ENCODE data around the gene DIO1. TPM values are rescaled to one million over a fixed set of nuclear protein-coding genes. Genes with fewer than 3 reads are reported as not detected.

The DIO1 gene
- total and polyA plus RNA-seq, 9 of the 15 experiments (the other 6 are each of a cell fraction or from before 2014, with no cell fraction given): not detected

- no peaks in the 10 kb centered on the region for H3K9me1 ChIP-seq (ENCODE audit: control insufficient read depth, insufficient read depth, low read length)
- H2AFZ ChIP-seq (ENCODE audit: low read depth, low read length): peak overlapping the region; percentile 53
- H3K9ac ChIP-seq (ENCODE audit: insufficient read depth in 1 of 2, low read depth in 2 of 2, low read length in 2 of 2): no peak overlapping the region
- H4K20me1 ChIP-seq (replicated peaks; ENCODE audit: control insufficient read depth, insufficient read depth, low read length): no peaks in the 10 kb centered on the region
- H3K27ac ChIP-seq (ENCODE audit: extremely low read depth, low read depth, low read length): no peak overlapping the region
- ChIA-PET POLR2A (interaction anchor here (0.7 to 1.6 kb wide), 3 partner anchors 17 to 61 kb away, joined by 3 to 4 read pairs (median 4); no protein-coding TSS in a partner anchor), CTCF (ENCODE audit: low intra/inter-chr PET ratio) (no interaction called here)
- TF ChIP-seq ZNF518B (CRISPR knock-in tag; IDR thresholded peaks at IDR 0.05) (no peak), ATF1 (CRISPR knock-in tag; IDR thresholded peaks at IDR 0.05) (no peak), ATF1 (tag; IDR thresholded peaks at IDR 0.05) (no peak), ZFP36 (IDR thresholded peaks at IDR 0.05; ENCODE audit: low read depth, low read length, partially characterized antibody) (peak; percentile 33), FOSL1 (tag; conservative IDR thresholded peaks at IDR 0.05) (no peak), RCOR1 (IDR thresholded peaks at IDR 0.05; ENCODE audit: borderline replicate concordance in 1 of 2, low read depth in 2 of 2, low read length in 2 of 2) (no peak), POU5F1 (IDR thresholded peaks at IDR 0.05; ENCODE audit: borderline replicate concordance, low read depth, low read length, partially characterized antibody) (no peak)
- DNase-seq (ENCODE audit: extremely low read depth in 1 of 4, low spot score in 3 of 4) (no peak), FAIRE-seq (no peak), ATAC-seq (no peak)
- H3K36me3 ChIP-seq (ENCODE audit: control insufficient read depth, insufficient read depth, low read length): no peaks in the 10 kb centered on the region
- H3K4me1 ChIP-seq (replicated peaks in 1 of 2; ENCODE audit: control insufficient read depth in 2 of 2, insufficient read depth in 2 of 2, low read length in 2 of 2): peaks cover 15 to 24% of the 10 kb centered on the region in 2 experiments; a peak in 4 of 5 replicates
- in situ Hi-C loops (cut with MboI): no loop called here
- H3K4me3 ChIP-seq: no peak overlapping the region
- no TSS peak for BruUV-seq (replicated peaks)
- no peak overlapping the region for H3K4me2 ChIP-seq (ENCODE audit: insufficient read depth, low read length)
- H3K9me3 ChIP-seq (replicated peaks; ENCODE audit: control insufficient read depth, insufficient read depth, low read depth, low read length): no peaks in the 10 kb centered on the region
- 0 out of 3 replicates have a peak, but pooled peaks cover 2% of the 10 kb centered on the region for H3K79me2 ChIP-seq (ENCODE audit: control insufficient read depth, insufficient read depth, low read length)
- no peaks in the 10 kb centered on the region for H3K27me3 ChIP-seq (ENCODE audit: control insufficient read depth in 2 of 2, insufficient read depth in 2 of 2, low read length in 2 of 2)
- intact Hi-C loops (cut with micrococcal nuclease): no loop called here
- 73% methylated on average over 5 of the region's 5 CpGs for WGBS (ENCODE audit: insufficient coverage, low coverage, missing lambda C conversion rate)
Observed at GRCh38 chr1:53892911-53893310, 1.1 kb upstream of the DIO1 start.
